ENCODE data around the gene AFG1L.
"Not testable (repeated sequence)": the region's sequence is repeated elsewhere in the genome, so short reads cannot be mapped to it uniquely, and the experiment has no call there.

AFG1L gene

GRCh38 chr6:108254433-108255410, 40.1 kb upstream of the AFG1L start:
- TF ChIP-seq CTCF (IDR thresholded peaks at IDR 0.05; ENCODE audit: low read depth, low read length, missing control alignments): no peak
- H3K4me3 ChIP-seq (replicated peaks; ENCODE audit: low read depth, low read length): no peak overlapping the region
- no peak for DNase-seq (ENCODE audit: extremely low read depth, low read depth)

GRCh38 chr6:108260126-108260808, 34.6 kb upstream of the AFG1L start:
- peak; percentile 4 for DNase-seq (ENCODE audit: extremely low read depth, low read depth)
- peak overlapping the region; percentile 91 for H3K4me3 ChIP-seq (replicated peaks; ENCODE audit: low read depth, low read length)
- no peak for TF ChIP-seq CTCF (IDR thresholded peaks at IDR 0.05; ENCODE audit: low read depth, low read length, missing control alignments)

GRCh38 chr6:108260809-108261569, 33.9 kb upstream of the AFG1L start, which contains the start of gene SNX3:
Gene SNX3 (minus strand): TSS chr6:108261040. CDS start chr6:108260921, 119 bp downstream.
- no peak for TF ChIP-seq CTCF (IDR thresholded peaks at IDR 0.05; ENCODE audit: low read depth, low read length, missing control alignments)
- H3K4me3 ChIP-seq (replicated peaks; ENCODE audit: low read depth, low read length): peak within 1 kb of the TSS; percentile 91
- DNase-seq (ENCODE audit: extremely low read depth, low read depth): peak; percentile 83

GRCh38 chr6:108263371-108263770, 31.5 kb upstream of the AFG1L start:
- DNase-seq (ENCODE audit: extremely low read depth, low read depth): no peak
- no peak overlapping the region for H3K4me3 ChIP-seq (replicated peaks; ENCODE audit: low read depth, low read length)
- TF ChIP-seq CTCF (IDR thresholded peaks at IDR 0.05; ENCODE audit: low read depth, low read length, missing control alignments): no peak

GRCh38 chr6:108268845-108269244, 26.0 kb upstream of the AFG1L start:
- DNase-seq (ENCODE audit: extremely low read depth, low read depth): no peak
- H3K4me3 ChIP-seq (replicated peaks; ENCODE audit: low read depth, low read length): no peak overlapping the region
- no peak for TF ChIP-seq CTCF (IDR thresholded peaks at IDR 0.05; ENCODE audit: low read depth, low read length, missing control alignments)

- not testable (repeated sequence) for H3K4me3 ChIP-seq (replicated peaks; ENCODE audit: low read depth, low read length); DNase-seq (ENCODE audit: extremely low read depth, low read depth)
These were observed 24.9 kb upstream of the AFG1L start for GRCh38 chr6:108269955-108270354.
